ENCODE results near the gene USP24. TPM values are rescaled to one million over a fixed set of nuclear protein-coding genes. Genes with fewer than 3 reads are reported as not detected.

Gene USP24
- total RNA-seq, 1 donor from 2014 or later, result 30.8 TPM

- Mint-ChIP-seq H3K27ac (ENCODE audit: unreplicated experiment) (peak overlapping the region; percentile 23), H3K9me3 (ENCODE audit: unreplicated experiment) (peaks cover 2% of the 10 kb centered on the region), H3K4me1 (ENCODE audit: low read depth, unreplicated experiment) (peaks cover 11% of the 10 kb centered on the region), H3K27me3 (ENCODE audit: low read depth, unreplicated experiment) (no peaks in the 10 kb centered on the region), H3K36me3 (ENCODE audit: low read depth, unreplicated experiment) (peaks cover 6% of the 10 kb centered on the region), H3K4me3 (ENCODE audit: unreplicated experiment) (no peak overlapping the region)
- H4K20me1 ChIP-seq (ENCODE audit: insufficient read depth, low read length), result peaks cover 42% of the 10 kb centered on the region
- H2AFZ ChIP-seq (ENCODE audit: low read depth, low read length), result no peak overlapping the region
- H3K4me1 ChIP-seq (ENCODE audit: insufficient read depth, low read length), result no peaks in the 10 kb centered on the region
- no peak overlapping the region for H3K4me3 ChIP-seq (ENCODE audit: insufficient read depth, low read depth, low read length)
- H3K4me2 ChIP-seq (ENCODE audit: low read length), result no peak overlapping the region
- peaks cover 55% of the 10 kb centered on the region for H3K79me2 ChIP-seq (ENCODE audit: insufficient read depth, low read length)
- H3K9me3 ChIP-seq (ENCODE audit: insufficient read depth, low read depth, low read length), result no peaks in the 10 kb centered on the region
- H3K27me3 ChIP-seq (ENCODE audit: insufficient read depth, low read length), result no peaks in the 10 kb centered on the region
- TF ChIP-seq CTCF (IDR thresholded peaks at IDR 0.05; ENCODE audit: insufficient read depth, low read depth, low read length) (no peak), EZH2 (IDR thresholded peaks at IDR 0.05; ENCODE audit: insufficient read depth, low read length) (no peak)
- FAIRE-seq, result no peak
- DNase-seq (ENCODE audit: low read depth), result peak; percentile 20
- no peaks in the 10 kb centered on the region for H3K36me3 ChIP-seq (ENCODE audit: insufficient read depth, low read length)
- no peak overlapping the region for H3K27ac ChIP-seq (ENCODE audit: low read depth, low read length)
- no peak overlapping the region for H3K9ac ChIP-seq (ENCODE audit: low read length)
These were observed 35.9 kb downstream of the USP24 start for GRCh38 chr1:55179177-55179835.

GRCh38 chr1:55172687-55173086, 42.5 kb downstream of the USP24 start:
- no peak overlapping the region for H3K4me3 ChIP-seq (ENCODE audit: insufficient read depth, low read depth, low read length)
- Mint-ChIP-seq H3K27me3 (ENCODE audit: low read depth, unreplicated experiment) (no peaks in the 10 kb centered on the region), H3K27ac (ENCODE audit: unreplicated experiment) (no peak overlapping the region), H3K4me1 (ENCODE audit: low read depth, unreplicated experiment) (peaks cover 9% of the 10 kb centered on the region), H3K36me3 (ENCODE audit: low read depth, unreplicated experiment) (peaks cover 5% of the 10 kb centered on the region), H3K9me3 (ENCODE audit: unreplicated experiment) (no peaks in the 10 kb centered on the region), H3K4me3 (ENCODE audit: unreplicated experiment) (no peak overlapping the region)
- H3K27ac ChIP-seq (ENCODE audit: low read depth, low read length), result no peak overlapping the region
- TF ChIP-seq CTCF (IDR thresholded peaks at IDR 0.05; ENCODE audit: insufficient read depth, low read depth, low read length) (no peak), EZH2 (IDR thresholded peaks at IDR 0.05; ENCODE audit: insufficient read depth, low read length) (no peak)
- peaks cover 20% of the 10 kb centered on the region for H4K20me1 ChIP-seq (ENCODE audit: insufficient read depth, low read length)
- no peak for FAIRE-seq
- no peaks in the 10 kb centered on the region for H3K27me3 ChIP-seq (ENCODE audit: insufficient read depth, low read length)
- H2AFZ ChIP-seq (ENCODE audit: low read depth, low read length), result no peak overlapping the region
- peaks cover 2% of the 10 kb centered on the region for H3K79me2 ChIP-seq (ENCODE audit: insufficient read depth, low read length)
- no peaks in the 10 kb centered on the region for H3K9me3 ChIP-seq (ENCODE audit: insufficient read depth, low read depth, low read length)
- no peak overlapping the region for H3K9ac ChIP-seq (ENCODE audit: low read length)
- DNase-seq (ENCODE audit: low read depth), result no peak
- H3K4me1 ChIP-seq (ENCODE audit: insufficient read depth, low read length), result no peaks in the 10 kb centered on the region
- no peak overlapping the region for H3K4me2 ChIP-seq (ENCODE audit: low read length)
- H3K36me3 ChIP-seq (ENCODE audit: insufficient read depth, low read length), result peaks cover 8% of the 10 kb centered on the region

- Mint-ChIP-seq H3K4me1 (ENCODE audit: low read depth, unreplicated experiment) (peaks cover 13% of the 10 kb centered on the region), H3K27ac (ENCODE audit: unreplicated experiment) (no peak overlapping the region), H3K4me3 (ENCODE audit: unreplicated experiment) (no peak overlapping the region)
These were observed 42.9 kb downstream of the USP24 start for GRCh38 chr1:55172272-55172671.

More at GRCh38 chr1:55172272-55172671, 42.9 kb downstream of the USP24 start:
- H2AFZ ChIP-seq (ENCODE audit: low read depth, low read length), result no peak overlapping the region
- no peaks in the 10 kb centered on the region for H3K4me1 ChIP-seq (ENCODE audit: insufficient read depth, low read length)
- H3K9me3 ChIP-seq (ENCODE audit: insufficient read depth, low read depth, low read length), result no peaks in the 10 kb centered on the region
- Mint-ChIP-seq H3K27me3 (ENCODE audit: low read depth, unreplicated experiment) (no peaks in the 10 kb centered on the region), H3K36me3 (ENCODE audit: low read depth, unreplicated experiment) (peaks cover 5% of the 10 kb centered on the region), H3K9me3 (ENCODE audit: unreplicated experiment) (no peaks in the 10 kb centered on the region)
- H4K20me1 ChIP-seq (ENCODE audit: insufficient read depth, low read length), result peaks cover 20% of the 10 kb centered on the region
- H3K9ac ChIP-seq (ENCODE audit: low read length), result no peak overlapping the region
- TF ChIP-seq EZH2 (IDR thresholded peaks at IDR 0.05; ENCODE audit: insufficient read depth, low read length) (no peak), CTCF (IDR thresholded peaks at IDR 0.05; ENCODE audit: insufficient read depth, low read depth, low read length) (no peak)
- no peak overlapping the region for H3K4me2 ChIP-seq (ENCODE audit: low read length)
- peaks cover 2% of the 10 kb centered on the region for H3K79me2 ChIP-seq (ENCODE audit: insufficient read depth, low read length)
- no peaks in the 10 kb centered on the region for H3K27me3 ChIP-seq (ENCODE audit: insufficient read depth, low read length)
- H3K4me3 ChIP-seq (ENCODE audit: insufficient read depth, low read depth, low read length), result no peak overlapping the region
- FAIRE-seq (no peak), DNase-seq (ENCODE audit: low read depth) (no peak)
- peaks cover 8% of the 10 kb centered on the region for H3K36me3 ChIP-seq (ENCODE audit: insufficient read depth, low read length)
- no peak overlapping the region for H3K27ac ChIP-seq (ENCODE audit: low read depth, low read length)

Data from astrocyte (in vitro differentiated cells and primary cell).